HepG2 (cell line): Measurements from ENCODE around the gene CIITA. TPM values are rescaled to one million over a fixed set of nuclear protein-coding genes. Genes with fewer than 3 reads are reported as not detected.

Source experiments
- AHDC1 ChIP-seq: sonication (generic); formaldehyde crosslinking; IDR thresholded peaks from 2 replicates; pipeline ENCODE4 v1.5.1; 2020; ENCODE audit warnings: mild to moderate bottlenecking, missing genetic modification reagents, borderline replicate concordance
- CENPX ChIP-seq: sonication (generic); formaldehyde crosslinking; IDR thresholded peaks from 2 replicates; pipeline ENCODE4 v1.9.0; 2021; ENCODE audit warnings: mild to moderate bottlenecking, missing genetic modification reagents, moderate library complexity
- FOSL2 ChIP-seq: sonication (generic); formaldehyde crosslinking; IDR thresholded peaks from 2 replicates; pipeline ENCODE4 v1.4.0; 2020; ENCODE audit warnings: missing genetic modification reagents
- MATR3 ChIP-seq: sonication (generic); formaldehyde crosslinking; IDR thresholded peaks from 2 replicates; pipeline ENCODE4 v1.4.0; 2020; ENCODE audit warnings: missing genetic modification reagents
- PPARG ChIP-seq: conservative IDR thresholded peaks from 2 replicates; pipeline ENCODE4 v1.6.1; 2016; ENCODE audit warnings: missing biosample characterization, missing genetic modification reagents
- SKIL ChIP-seq: sonication (generic); formaldehyde crosslinking; IDR thresholded peaks from 2 replicates; pipeline ENCODE4 v1.8.0; 2022; ENCODE audit warnings: missing genetic modification reagents, mild to moderate bottlenecking, moderate library complexity, borderline replicate concordance
- TBP ChIP-seq: sonication (generic); formaldehyde crosslinking; IDR thresholded peaks from 2 replicates; pipeline ENCODE4 v1.5.0; 2020; ENCODE audit warnings: missing genetic modification reagents
- THAP9 ChIP-seq: sonication (generic); formaldehyde crosslinking; IDR thresholded peaks from 2 replicates; pipeline ENCODE4; 2020; ENCODE audit warnings: missing genetic modification reagents, mild to moderate bottlenecking, borderline replicate concordance
- THRA ChIP-seq: sonication (generic); formaldehyde crosslinking; IDR thresholded peaks from 2 replicates; pipeline ENCODE4 v1.4.0; 2020; ENCODE audit warnings: missing genetic modification reagents, borderline replicate concordance
- ZBTB26 ChIP-seq: IDR thresholded peaks from 2 replicates; pipeline ENCODE4 v1.6.1; 2016; ENCODE audit warnings: missing compliant biosample characterization, missing genetic modification reagents, borderline replicate concordance
- ZNF292 ChIP-seq: sonication (generic); formaldehyde crosslinking; IDR thresholded peaks from 2 replicates; pipeline ENCODE4 v1.8.1; 2022; ENCODE audit warnings: mild to moderate bottlenecking, low read depth, missing genetic modification reagents, borderline replicate concordance
- ZNF335 ChIP-seq: sonication (generic); formaldehyde crosslinking; IDR thresholded peaks from 2 replicates; pipeline ENCODE4 v1.4.0; 2020; ENCODE audit warnings: missing genetic modification reagents
- ZNF543 ChIP-seq: sonication (generic); formaldehyde crosslinking; IDR thresholded peaks from 2 replicates; pipeline ENCODE4 v1.4.0; 2020; ENCODE audit warnings: mild to moderate bottlenecking, missing genetic modification reagents
- ZNF547 ChIP-seq: sonication (generic); formaldehyde crosslinking; IDR thresholded peaks from 2 replicates; pipeline ENCODE4 v1.5.1; 2020; ENCODE audit warnings: mild to moderate bottlenecking, missing genetic modification reagents
- polyA plus RNA-seq, 8 experiments: library from polyadenylated mRNA; depleted of rRNA in 3 of 8; stranded (reverse) in 7 of 8; unstranded in 1 of 8; fragments of >200 nt; fragmentation: Illumina TruSeq in 4 of 8; extraction: Trizol in 4 of 8; gene quantifications; 2 replicates each; pipeline versions ENCODE4 v1.2.1 to v1.2.3, GENCODE V29; 2011 to 2016; ENCODE audit warnings: low read depth in 4 of 8, missing spikeins in 1 of 8, mixed read lengths in 1 of 8; ENCODE audit not compliant: insufficient read depth in 1 of 8
- total RNA-seq, 5 experiments: library from RNA; depleted of rRNA; stranded (reverse); fragments of >200 nt; fragmentation: Illumina TruSeq; extraction: Trizol; gene quantifications; 2 replicates each; pipeline ENCODE4 v1.2.3, GENCODE V29; 2016; ENCODE audit warnings: low read depth in 1 of 5

Gene CIITA
- total and polyA plus RNA-seq, 2 of the 13 experiments (the other 11 are each of a cell fraction or from before 2014, with no cell fraction given), result 0.08 to 0.09 TPM

GRCh38 chr16:10922328-10923145 lies 45.5 kb downstream of the CIITA start (continued):
- TF ChIP-seq ZBTB26 (CRISPR knock-in tag), result no peak
- no peak for TF ChIP-seq SKIL (CRISPR knock-in tag)
- no peak for TF ChIP-seq CENPX (CRISPR knock-in tag)
- TF ChIP-seq AHDC1 (CRISPR knock-in tag), result no peak
- TF ChIP-seq TBP (CRISPR knock-in tag), result no peak
- no peak for TF ChIP-seq MATR3
- TF ChIP-seq THAP9, result 0 out of 2 replicates have a peak, but pooled peaks have one; percentile 6
- TF ChIP-seq ZNF543 (CRISPR knock-in tag), result no peak
- TF ChIP-seq THRA, result peak; percentile 95; the same call in 1 of the 2 replicates
- TF ChIP-seq PPARG (CRISPR knock-in tag), result no peak
- 0 out of 2 replicates have a peak, but pooled peaks have one; percentile 45 for TF ChIP-seq ZNF292
- TF ChIP-seq FOSL2, result 0 out of 2 replicates have a peak, but pooled peaks have one; percentile 20
- no peak for TF ChIP-seq ZNF335 (CRISPR knock-in tag)
- TF ChIP-seq ZNF547 (CRISPR knock-in tag), result no peak; the same call in 1 of the 2 replicates
